Suppressor macrophage treated with lipopolysaccharide for 1 hour (primary cell): ENCODE results near the gene IFNAR2.
A peak's percentile ranks its signal among the peaks of the same experiment; 100 is the strongest.

ENCODE experiments used
- DNase-seq, 3 donors: peaks; one replicate each; pipeline ENCODE4 v3.0.0-alpha.2; 2020 to 2022

Gene IFNAR2

DNA sequence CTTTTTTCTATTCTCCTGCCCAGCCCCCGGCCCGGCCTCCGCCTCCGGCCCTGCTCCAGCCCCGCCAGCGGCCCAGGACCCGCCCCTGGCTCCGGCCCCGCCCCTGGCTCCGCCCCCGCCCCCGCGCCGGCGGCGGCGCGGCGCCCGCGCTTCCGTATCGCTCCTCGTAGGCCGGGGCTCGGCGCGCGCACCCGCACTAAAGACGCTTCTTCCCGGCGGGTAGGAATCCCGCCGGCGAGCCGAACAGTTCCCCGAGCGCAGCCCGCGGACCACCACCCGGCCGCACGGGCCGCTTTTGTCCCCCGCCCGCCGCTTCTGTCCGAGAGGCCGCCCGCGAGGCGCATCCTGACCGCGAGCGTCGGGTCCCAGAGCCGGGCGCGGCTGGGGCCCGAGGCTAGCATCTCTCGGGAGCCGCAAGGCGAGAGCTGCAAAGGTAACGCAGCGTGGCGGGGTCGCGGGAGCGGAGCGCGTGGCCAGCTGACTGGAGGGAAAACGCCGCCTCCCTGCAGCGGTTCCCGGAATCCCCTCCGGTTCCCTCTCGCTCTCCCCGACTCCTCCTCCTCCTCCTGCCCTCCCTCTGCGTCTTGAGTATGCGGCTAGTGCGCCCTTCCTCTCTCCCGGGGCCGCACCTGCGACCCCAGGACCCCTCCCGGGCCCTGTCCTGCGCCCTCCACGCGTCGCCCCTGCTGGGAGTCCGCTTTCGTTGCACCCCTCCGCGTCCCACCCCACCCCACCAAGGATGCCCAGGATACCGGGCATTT lies at the start of gene IFNAR2:
TSS of gene IFNAR2 (plus strand) at position 155 of the 761 bp plus-strand sequence. CDS start 11,985 bp downstream, outside the sequence.
- peak; percentile 86 to 96 (median 91) for DNase-seq

DNA sequence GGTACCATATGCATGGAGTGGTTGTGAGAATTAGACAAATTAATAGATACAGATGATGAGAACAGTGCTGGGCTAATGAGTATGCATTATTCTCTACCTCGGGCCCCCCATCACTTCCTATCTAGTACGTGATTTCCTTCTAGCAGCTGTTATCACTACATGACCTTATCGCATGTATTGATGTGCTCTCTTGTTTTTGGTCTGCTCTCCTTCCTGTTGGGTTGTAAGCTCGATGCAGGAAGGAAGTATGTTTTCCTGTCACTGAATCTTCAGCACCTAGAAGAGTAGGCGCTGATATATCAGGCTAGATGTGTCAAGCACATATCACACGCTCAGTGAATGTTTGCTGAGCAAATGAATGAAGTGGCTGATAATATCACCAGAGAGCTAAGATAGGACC lies 43.9 kb upstream of the IFNAR2 start:
- no peak for DNase-seq

DNA sequence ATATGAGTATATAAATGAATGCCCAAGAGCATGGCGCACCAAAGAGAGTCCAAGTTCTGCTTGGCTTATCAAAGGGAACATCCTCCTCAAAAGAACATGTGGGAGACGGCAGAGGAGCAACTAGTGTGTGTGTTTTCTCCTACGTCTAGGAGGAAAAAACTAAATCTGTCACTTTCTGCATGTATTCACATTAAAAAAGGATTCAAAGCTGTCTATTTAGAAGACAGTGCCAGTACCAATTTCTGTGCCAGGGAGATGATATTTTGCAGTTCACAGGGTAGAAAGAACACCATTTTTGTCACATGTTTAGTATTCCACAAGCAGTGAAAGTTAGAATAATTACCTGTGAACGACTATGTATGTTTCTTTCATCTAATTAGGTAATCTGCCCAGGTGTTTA lies 42.5 kb upstream of the IFNAR2 start:
- no peak for DNase-seq

DNA sequence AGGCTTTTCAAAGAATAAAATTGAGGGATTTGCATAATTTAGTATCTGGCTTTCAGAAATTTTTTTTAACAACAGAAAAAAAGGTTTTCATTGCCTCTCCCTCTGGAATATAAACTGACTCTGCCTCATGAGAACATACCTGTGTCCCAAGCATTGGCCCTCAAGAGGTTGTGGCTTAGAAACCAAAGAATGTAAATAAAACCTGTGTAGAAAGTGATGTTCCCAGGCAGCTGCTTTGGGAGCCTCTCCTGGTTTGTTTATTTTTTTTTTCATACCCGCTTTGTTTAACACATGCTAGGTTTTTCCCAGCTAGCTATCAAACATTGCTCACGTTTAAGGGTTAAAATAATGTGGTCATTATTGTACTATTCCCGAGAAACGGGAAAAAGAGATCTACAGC lies 40.5 kb upstream of the IFNAR2 start:
- DNase-seq = no peak

DNA sequence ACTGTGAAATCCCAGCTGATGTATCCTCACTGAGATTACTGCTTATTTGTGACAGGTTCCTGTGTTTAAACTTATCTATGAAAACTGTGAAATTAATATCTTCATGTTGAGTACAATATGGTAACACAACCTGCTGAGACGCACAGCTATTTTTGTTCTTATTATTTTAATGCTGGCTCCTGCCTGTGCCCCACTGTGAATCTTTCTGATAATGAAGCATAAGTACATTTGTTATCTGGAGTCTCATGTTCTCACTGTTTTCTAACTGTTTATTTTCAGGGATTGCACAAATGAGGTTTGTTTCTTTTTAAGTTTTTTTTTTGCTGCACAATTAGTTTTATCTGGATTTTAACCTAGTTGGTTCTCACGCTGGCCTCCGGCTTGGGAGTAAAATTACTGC lies 39.9 kb upstream of the IFNAR2 start:
- no peak for DNase-seq

DNA sequence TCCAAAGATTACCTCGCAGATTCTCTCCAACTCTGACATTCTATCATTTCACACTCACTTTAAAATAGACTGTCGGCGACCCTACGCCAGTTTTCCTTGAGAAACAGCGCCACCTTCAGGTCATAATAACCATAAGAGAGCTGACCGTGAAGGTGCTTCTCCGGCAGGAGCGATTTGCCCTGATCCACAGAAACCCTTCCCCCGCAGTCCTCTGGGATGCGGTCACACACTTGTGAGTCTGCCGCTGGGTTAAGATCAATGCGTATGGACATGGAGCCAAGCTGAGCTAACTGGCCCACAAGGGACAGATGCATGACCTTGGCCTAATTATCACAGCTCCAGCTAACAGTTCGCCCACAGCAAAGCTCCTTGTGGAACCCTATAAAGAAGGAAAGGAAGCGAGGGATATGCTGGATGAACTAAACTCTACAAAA lies 32.8 kb upstream of the IFNAR2 start:
- DNase-seq = peak; percentile 82 to 87 (median 82)

DNA sequence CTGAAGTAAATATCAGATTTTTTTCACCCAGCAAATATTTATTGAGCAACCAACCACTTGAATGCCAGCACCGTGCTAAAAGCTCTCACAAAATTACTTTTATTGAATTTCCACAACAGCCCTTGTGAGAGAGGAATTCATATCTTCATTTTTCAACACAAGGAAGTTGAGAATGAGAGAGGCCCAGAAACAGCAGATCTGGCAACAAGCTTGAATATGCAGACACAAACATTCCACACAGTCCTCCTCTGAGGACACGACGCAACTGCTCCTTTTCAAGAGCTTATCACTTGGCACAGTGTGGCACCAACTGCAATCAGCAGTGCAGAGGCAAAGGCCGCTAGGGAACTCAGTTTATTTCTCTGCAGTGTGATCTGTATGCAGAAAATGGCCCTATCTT lies 32.2 kb upstream of the IFNAR2 start:
- no peak for DNase-seq

DNA sequence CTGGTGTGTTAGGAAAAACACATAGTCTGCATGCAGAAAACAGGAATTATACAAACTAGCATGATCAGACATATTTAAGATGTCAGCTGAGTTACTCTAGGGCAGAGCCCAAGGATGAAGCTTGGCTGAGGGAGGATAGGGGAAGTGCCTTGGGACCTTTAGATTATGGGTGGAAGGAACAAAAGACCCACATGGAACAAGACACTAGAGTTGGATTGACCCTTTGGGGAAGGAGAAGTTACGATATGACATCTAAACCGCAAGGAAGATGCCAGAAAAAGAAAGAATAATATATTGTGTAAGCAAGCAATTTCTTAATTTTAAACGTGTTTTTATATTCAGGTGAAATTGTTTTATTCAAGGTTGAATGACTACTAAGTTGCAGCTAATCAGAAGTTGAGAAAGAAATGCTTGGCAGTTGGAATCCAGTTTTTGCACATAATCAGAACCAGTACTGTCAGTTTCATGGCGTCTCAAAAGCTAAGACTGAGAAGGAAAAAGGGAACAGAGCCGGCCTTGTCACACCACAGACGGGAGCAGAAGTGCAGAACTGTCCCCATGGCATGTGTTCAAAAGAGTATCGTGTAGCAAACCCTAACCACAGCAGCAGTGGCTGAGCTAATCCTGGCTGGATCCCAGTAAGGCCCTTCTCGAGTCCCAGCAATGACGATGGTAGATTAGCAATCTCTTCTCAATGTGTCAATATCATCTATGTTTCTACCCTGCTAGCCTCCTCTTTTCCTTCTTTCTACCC lies 31.2 kb upstream of the IFNAR2 start:
- DNase-seq = peak; percentile 87 to 95 (median 90)

DNA sequence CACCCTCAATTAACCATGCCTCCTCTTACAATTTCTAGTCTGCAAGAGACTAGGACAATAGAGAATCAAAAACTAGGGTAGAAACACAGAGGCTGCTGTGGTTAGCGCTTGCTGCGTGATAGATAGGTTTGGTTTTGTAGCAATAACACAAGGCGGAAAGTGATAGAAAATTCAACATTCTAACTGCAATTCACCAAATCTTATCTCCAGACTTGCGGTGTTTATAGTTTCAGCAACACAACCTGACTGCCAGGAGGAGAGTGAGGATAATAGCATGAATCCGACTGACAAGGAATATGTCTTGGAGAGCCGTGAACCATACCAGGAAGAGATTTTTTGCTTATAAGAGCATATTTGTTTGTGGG lies 30.7 kb upstream of the IFNAR2 start:
- no peak for DNase-seq

DNA sequence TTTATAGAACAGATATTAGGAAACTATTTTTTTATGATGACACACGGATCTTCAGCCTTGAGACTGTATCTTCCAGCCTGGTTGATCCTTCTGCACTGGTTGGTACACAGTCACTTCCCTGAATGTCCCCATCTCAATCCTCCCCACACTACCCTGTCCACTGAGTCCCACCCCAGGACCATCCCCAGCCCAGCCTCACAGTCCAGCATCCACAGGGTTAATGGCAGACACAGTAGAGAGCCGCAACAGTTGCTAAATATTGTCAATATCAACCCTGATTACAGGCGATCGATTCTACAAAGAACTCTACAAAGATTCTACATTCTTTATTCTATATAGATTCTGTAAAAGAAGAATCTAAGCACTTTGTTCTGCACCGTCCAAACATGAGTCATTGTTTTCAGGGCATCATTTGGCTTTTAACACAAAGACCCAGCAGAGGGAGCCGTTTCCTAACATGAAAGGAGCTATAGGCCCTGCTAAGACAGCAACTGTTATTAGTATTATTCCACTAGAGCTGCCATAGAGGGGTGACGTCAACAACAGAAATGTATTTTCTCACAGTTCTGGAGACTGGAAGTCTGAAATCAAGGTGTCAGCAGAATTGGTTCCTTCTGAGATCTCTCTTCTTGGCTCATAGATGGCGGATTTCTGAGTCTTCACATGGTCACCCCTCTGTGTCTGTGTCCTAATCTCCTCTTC lies 30.1 kb upstream of the IFNAR2 start:
- peak; percentile 96 to 99 (median 99) for DNase-seq

DNA sequence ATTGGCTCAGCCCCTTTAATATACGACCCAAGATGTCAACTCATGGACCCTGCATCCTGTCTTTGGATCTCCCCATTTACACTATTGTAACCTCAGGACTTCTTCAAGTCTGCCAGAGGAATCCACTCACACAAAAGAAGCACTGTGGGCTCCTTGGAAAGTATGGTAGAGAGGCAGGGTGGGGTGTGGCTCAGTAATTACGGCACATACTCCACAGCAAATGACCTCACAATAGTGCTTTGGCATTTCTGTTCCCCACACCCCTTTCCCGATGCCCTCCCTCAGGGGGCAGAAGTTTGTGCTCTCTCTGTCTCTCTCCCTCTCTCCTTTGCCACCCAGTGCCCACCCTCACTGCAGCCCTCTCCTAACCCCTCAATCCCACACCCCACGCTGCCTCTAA lies 27.8 kb upstream of the IFNAR2 start:
- DNase-seq = no peak

DNA sequence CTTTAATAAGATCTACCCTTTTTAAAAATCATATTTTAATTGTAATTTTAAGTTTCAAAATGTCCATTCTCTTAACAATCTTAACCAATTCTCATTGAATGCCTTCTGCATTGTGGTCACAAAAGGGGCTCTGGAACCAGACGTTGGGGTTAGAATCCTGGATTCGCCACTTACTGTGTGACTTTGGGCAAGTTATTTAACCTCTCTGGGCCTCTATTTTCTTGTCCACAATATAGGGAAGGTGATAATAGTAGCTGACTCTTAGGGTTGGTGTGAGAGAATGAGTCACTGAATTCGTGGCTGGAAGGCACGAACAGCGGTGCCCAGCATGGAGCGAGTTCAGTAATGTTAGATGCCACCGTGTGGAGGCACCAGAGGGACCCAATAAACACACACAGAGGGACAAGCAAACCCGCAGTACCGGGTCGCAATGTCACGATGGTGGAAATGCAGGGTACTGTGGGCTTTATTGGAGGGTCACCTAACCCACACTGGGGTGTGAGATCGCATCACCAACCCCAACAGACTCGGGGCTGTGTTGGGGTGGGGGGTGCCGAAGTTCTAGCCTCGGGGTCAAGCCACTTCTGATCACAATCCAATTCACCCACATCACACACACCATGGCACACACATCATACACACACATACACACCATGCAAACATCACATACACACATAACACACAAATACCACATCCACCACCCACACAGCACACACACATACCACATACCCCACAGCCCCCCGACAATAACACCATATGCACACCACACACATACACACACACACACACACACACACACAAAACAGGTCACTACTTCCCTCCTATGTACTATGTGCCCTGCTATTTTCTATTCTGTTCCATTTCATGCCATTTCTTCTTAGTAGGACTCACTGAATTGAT lies 27.0 kb upstream of the IFNAR2 start:
- DNase-seq = peak; percentile 66 to 75 (median 69)

DNA sequence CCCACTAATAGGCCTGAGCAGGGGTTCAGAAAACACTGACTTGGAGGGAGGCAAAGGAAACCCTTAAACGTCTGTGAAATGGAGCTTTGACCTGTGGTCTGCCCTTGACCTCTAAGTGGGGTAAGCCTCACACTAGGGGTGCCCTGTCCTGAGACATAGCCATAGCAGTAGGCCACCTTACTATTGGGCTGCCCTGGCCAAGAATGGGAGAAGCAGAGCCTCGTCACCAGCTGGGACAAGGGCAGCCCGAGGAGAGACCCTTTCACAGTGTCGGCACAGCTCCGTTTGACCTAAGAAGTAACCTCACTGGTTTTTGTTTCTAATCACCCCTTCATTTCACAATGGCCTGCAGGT lies 26.4 kb upstream of the IFNAR2 start:
- no peak for DNase-seq

DNA sequence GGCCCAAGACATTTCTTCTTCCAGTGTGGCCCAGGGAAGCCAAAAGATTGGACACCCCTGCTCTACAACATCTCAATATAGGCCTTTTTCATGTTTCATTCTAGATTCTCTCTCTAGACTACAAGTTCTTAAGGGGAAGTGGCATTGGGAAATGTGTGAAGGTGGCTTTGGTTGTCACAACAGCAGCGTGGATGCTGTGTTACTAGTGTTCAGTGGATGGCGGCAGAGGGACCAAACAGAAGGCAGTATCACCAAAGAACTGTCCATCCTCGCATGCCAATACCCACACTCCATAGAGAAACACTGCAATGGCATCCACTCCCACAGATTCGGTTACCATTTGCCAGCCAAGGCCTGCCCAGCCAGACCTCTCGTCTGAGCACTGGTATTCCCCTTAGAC lies 24.3 kb upstream of the IFNAR2 start:
- DNase-seq = peak; percentile 56 to 69 (median 61)

DNA sequence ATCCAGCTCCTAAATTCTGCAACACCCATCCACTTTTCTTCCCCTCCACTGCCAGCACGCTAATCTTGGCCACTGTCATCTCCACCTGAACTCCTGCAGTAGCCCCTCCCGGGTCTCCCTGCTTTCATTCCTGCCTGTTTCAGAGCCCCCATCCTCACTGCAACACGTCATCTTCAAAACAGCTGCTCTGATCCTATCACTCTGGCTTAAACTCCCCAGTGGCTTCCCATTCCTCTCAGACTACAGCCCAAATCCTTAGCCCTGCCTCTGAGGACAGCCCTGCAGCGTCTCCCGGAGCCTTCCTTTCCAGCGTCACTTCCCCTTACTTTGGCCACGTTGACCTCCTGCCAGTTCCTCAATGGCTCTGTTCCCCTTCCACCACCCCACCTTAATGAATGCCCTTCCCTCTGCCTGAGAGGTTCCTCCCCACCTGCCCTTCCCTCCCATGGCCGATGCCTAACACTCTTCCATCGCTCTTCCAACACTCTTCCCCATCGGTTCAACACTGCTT lies 22.9 kb upstream of the IFNAR2 start:
- peak; percentile 49 to 66 (median 53) for DNase-seq

DNA sequence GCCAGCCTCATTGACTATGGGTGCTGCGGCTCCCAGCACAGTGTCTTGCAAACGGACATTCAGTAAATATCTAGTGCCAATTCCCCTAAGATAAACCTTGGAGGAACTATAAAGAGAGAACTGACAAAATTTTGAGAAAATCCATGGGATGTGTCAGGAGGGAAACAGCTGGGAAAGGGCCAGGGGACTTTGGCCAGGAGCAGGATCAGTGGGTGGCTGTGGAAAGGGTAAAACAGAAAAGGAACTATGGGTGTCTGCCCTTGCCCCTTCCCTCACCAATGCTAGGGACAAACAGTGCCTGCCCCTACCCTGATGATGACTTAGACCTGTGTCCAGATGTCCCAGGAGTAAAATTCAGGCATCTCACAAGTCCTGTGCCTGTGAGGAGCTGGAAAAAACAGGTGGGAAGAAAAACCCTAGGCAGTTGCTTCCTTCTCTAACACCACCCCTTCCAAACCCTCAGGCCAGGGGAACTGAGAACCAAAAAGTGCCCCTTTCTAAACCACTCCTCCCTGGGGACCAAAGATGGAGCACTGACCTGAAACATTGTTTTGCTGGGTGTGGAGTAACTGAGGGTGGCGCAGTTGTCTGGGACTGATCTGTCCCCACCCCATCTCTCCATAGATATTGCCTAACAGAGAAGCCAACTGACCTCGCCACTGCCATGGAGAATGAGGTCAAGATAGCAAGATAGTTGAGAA lies 22.1 kb upstream of the IFNAR2 start:
- DNase-seq = peak; percentile 31 to 63 (median 45)

DNA sequence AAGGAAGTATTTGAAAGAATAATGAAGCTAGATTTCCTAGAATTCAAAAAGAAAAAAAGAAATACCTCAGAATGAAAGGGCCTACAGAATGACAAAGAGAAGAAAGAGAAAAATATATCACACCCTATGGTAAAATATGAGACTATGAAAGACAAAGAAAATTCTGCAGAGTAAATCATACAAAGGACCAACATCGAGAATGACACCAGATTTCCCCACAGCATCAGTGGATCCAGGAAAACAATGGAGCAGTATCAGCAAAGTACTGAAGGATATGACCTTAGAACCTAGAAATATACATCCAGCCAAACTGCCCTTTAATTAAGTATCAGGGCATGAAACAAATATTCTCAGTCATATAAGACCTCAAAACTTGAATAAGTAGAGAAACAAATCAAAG lies 21.2 kb upstream of the IFNAR2 start:
- DNase-seq = no peak

DNA sequence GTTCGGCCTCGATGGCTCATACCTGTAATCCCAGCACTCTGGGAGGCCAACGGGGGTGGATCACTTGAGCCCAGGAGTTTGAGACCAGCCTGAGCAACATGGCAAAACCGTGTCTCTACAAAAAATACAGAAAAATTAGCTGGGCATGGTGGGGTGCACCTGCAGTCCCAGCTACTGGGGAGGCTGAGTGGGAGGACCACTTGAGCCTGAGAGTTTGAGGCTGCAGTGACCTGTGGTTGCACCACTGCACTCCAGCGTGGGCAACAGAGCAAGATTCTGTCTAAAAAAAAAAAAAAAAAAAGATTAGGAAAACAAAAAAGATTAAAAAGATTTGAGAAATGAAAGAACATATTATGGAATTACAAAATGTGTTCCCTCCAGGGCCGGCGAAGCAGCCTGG lies 18.4 kb upstream of the IFNAR2 start:
- no peak for DNase-seq

DNA sequence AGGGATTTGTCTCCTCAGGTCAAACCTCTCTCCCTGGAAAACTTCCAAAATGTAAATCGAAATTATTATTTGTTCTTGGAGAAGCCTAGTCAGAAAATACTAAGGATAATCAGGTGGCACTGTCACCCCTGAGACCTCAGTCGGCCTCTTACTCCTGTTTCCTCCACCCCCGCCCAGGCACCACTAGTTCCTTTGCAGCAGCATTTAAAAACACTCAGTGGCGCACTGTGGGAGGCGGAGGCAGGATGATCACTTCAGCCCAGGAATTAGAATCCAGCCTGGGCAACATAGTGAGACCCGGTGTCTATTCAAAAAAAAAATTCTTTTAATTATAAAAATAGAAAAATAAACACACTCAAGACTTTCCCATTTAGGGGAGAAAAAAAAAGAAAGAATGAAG lies 18.0 kb upstream of the IFNAR2 start:
- no peak for DNase-seq

DNA sequence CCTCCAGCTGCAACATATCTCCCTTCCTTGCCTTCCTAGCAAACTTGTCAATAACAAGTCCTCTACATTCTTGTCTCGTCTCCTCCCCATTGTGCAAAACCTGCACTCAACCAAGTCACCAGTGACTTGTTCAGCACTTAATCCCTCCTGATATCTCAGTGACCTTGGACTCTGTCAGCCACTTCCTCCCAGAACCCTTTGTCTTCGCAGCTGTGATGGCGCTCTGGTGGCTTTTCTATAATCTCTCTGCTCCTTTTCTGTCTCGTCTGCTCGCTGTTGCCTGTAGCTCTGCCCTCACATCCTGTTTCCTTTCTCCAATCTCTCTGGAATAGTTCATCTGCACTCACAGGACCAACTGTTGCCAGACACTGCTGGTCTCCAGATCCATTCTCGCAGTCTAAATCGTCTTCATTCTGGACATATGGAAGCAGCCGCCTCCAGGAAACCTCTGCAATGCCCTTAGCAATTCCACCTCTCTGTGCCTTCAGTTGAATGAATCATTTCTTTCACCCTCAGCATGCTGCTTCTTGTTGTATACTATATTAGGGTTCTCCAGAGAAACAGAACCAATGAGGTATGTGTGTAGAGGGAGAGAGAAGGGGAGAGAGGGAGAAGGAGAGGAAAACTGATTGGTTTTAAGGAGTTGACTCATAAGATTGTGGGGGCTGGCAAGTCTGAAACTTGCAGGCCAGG lies 17.4 kb upstream of the IFNAR2 start:
- DNase-seq = peak; percentile 55 to 71 (median 66)

DNA sequence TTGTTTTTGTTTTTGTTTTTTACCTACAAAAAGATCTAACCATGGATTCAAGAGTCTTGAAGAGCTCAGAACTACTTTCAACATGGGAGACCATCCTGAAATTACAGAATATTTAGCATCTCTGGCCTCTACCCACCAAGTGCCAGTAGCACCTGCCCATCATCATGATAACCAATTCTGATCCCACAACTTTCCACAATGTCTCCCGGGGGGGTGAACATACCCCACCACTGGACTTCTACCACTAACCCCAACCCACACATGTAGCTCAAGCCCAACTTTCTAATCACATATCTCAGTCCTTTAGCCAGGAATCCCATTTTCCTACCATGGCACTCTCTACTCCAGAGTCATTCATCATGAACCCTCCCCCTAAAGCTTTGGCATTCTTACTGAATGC lies 15.7 kb upstream of the IFNAR2 start:
- no peak for DNase-seq
